Naive thymus-derived CD4-positive, alpha-beta T cell (primary cell): ENCODE data around the gene RFX1. TPM values are rescaled to one million over a fixed set of nuclear protein-coding genes. Genes with fewer than 3 reads are reported as not detected.
A peak's percentile ranks its signal among the peaks of the same experiment; 100 is the strongest.
"Not testable (repeated sequence)": the region's sequence is repeated elsewhere in the genome, so short reads cannot be mapped to it uniquely, and the experiment has no call there.

Source experiments
- ATAC-seq: fragments of 150-1000 bp; cut with Tn5 transposase; 2 replicates; pipeline ENCODE4 v1.10.0; 2021; ENCODE audit warnings: mild to moderate bottlenecking, moderate library complexity
- CTCF ChIA-PET: fragments of 350-600 bp; sonication (Branson Sonifier 250); formaldehyde crosslinking; loops from one replicate; lab custom pipeline; 2021; ENCODE audit warnings: antibody characterized with exemption; lab: Charles Lee
- POLR2A ChIA-PET: fragments of 350-600 bp; sonication (Branson Sonifier 250); formaldehyde crosslinking; loops from one replicate; lab custom pipeline; 2021; ENCODE audit warnings: antibody characterized with exemption, inconsistent platforms; lab: Charles Lee
- DNase-seq, 9 donors: peaks; one replicate each; pipeline versions ENCODE4 v3.0.0 to v3.0.0-alpha.2; 2020 to 2022; ENCODE audit warnings: mixed read lengths in 1 of 9
- H3K27ac ChIP-seq: one replicate; pipeline ENCODE4 v1.7.0; 2013; ENCODE audit warnings: mild to moderate bottlenecking, low read depth, low read length, moderate library complexity
- H3K27me3 ChIP-seq, 2 donors: one replicate each; pipeline ENCODE4 v1.7.0; 2013; ENCODE audit warnings: low read length in 2 of 2, mild to moderate bottlenecking in 2 of 2, moderate library complexity in 2 of 2; ENCODE audit not compliant: control insufficient read depth in 2 of 2, insufficient read depth in 2 of 2
- H3K36me3 ChIP-seq, 3 experiments: 1 replicate in 2 of 3; 2 replicates in 1 of 3; pipeline ENCODE4 v1.7.0; 2013; ENCODE audit warnings: low read length in 3 of 3, mild to moderate bottlenecking in 3 of 3, moderate library complexity in 1 of 3; ENCODE audit not compliant: insufficient read depth in 3 of 3, control insufficient read depth in 2 of 3
- H3K4me1 ChIP-seq, 2 donors: one replicate each; pipeline ENCODE4 v1.7.0; 2013; ENCODE audit warnings: low read length in 2 of 2, mild to moderate bottlenecking in 2 of 2, moderate library complexity in 1 of 2; ENCODE audit not compliant: control insufficient read depth in 2 of 2, insufficient read depth in 2 of 2
- H3K4me3 ChIP-seq: 2 replicates; pipeline ENCODE4 v1.7.0; 2013; ENCODE audit warnings: mild to moderate bottlenecking, low read length
- H3K9me3 ChIP-seq, 3 experiments: 1 replicate in 2 of 3; 2 replicates in 1 of 3; pipeline ENCODE4 v1.7.0; 2013; ENCODE audit warnings: low read length in 3 of 3; ENCODE audit not compliant: control insufficient read depth in 2 of 3
- H3K27ac Mint-ChIP-seq, 9 donors: one replicate each; pipeline ENCODE4 v1.8.0; 2020 to 2022; ENCODE audit warnings: mixed read lengths in 9 of 9, mild to moderate bottlenecking in 8 of 9, moderate library complexity in 5 of 9, inconsistent platforms in 2 of 9
- H3K27me3 Mint-ChIP-seq, 5 donors: one replicate each; pipeline ENCODE4 v1.8.0; 2021 to 2022; ENCODE audit warnings: mixed read lengths in 5 of 5, mild to moderate bottlenecking in 1 of 5
- H3K36me3 Mint-ChIP-seq, 5 donors: one replicate each; pipeline ENCODE4 v1.8.0; 2020 to 2022; ENCODE audit warnings: mixed read lengths in 5 of 5, mild to moderate bottlenecking in 3 of 5, inconsistent platforms in 1 of 5
- H3K4me1 Mint-ChIP-seq, 7 donors: one replicate each; pipeline ENCODE4 v1.8.0; 2020 to 2022; ENCODE audit warnings: mixed read lengths in 7 of 7, mild to moderate bottlenecking in 3 of 7, inconsistent platforms in 1 of 7
- H3K4me3 Mint-ChIP-seq, 10 donors: one replicate each; pipeline ENCODE4 v1.8.0; 2020 to 2022; ENCODE audit warnings: mild to moderate bottlenecking in 10 of 10, mixed read lengths in 10 of 10, moderate library complexity in 6 of 10, inconsistent platforms in 2 of 10
- H3K9me3 Mint-ChIP-seq, 11 donors: one replicate each; pipeline ENCODE4 v1.8.0; 2020 to 2022; ENCODE audit warnings: mixed read lengths in 11 of 11, mild to moderate bottlenecking in 4 of 11, inconsistent platforms in 1 of 11, moderate library complexity in 1 of 11
- intact Hi-C, 2 donors: fragments of 100-400 bp; cut with micrococcal nuclease; formaldehyde crosslinking; loops; one replicate each; pipeline ENCODE4 v1.15.1; 2023
- polyA plus RNA-seq, 2 donors: library from polyadenylated mRNA; unstranded; fragments of 300-500 nt; fragmentation: Illumina TruSeq; gene quantifications; one replicate each; pipeline ENCODE4 v1.2.3, GENCODE V29; 2021
- total RNA-seq, 6 experiments: library from RNA in 5 of 6; stranded (reverse) in 5 of 6; gene quantifications; 1 replicate in 5 of 6; 2 replicates in 1 of 6; pipeline ENCODE4 v1.2.3 and lab custom pipeline; 2021 to 2026

RFX1 gene
- total and polyA plus RNA-seq, 7 experiments from 2014 or later = 1.0 to 23.5 (median 17.6) TPM

- H3K36me3 Mint-ChIP-seq = peaks cover 9 to 42% (median 31%) of the 10 kb centered on the region in 5 donors
- CTCF ChIA-PET = interaction anchor here (0.6 to 1.4 kb wide), 5 partner anchors 12 to 452 kb away, joined by 3 read pairs; no protein-coding TSS in a partner anchor
- H3K9me3 Mint-ChIP-seq = peaks cover 0 to 5% (median 0%) of the 10 kb centered on the region in 11 donors
- H3K27ac ChIP-seq = no peak overlapping the region
- no peak for DNase-seq
- H3K4me1 Mint-ChIP-seq = peaks cover 4 to 17% (median 9%) of the 10 kb centered on the region in 7 donors
- H3K4me3 ChIP-seq = no peak overlapping the region
- no peak overlapping the region for H3K4me3 Mint-ChIP-seq
- H3K4me1 ChIP-seq = peaks cover 4% of the 10 kb centered on the region in 2 donors
- H3K27ac Mint-ChIP-seq = peak overlapping the region in 2 of 9 donors; percentile 12 to 21
- ATAC-seq = no peak
- H3K9me3 ChIP-seq = no peaks in the 10 kb centered on the region
- peaks cover 9 to 49% (median 27%) of the 10 kb centered on the region in 3 experiments for H3K36me3 ChIP-seq
- intact Hi-C loops = no loop called here
- H3K27me3 Mint-ChIP-seq = peaks cover 0 to 16% (median under 1%) of the 10 kb centered on the region in 5 donors
- POLR2A ChIA-PET = interaction anchor here (0.7 to 1.3 kb wide), 4 partner anchors 16 to 265 kb away, joined by 3 read pairs; no protein-coding TSS in a partner anchor
- H3K27me3 ChIP-seq = peaks cover under 1 to 4% of the 10 kb centered on the region in 2 donors
These were observed 46.9 kb upstream of the RFX1 start for GRCh38 chr19:14053032-14053431.

GRCh38 chr19:14052470-14052869 lies 46.4 kb upstream of the RFX1 start:
- CTCF ChIA-PET = interaction anchor here (0.6 to 1.5 kb wide), 6 partner anchors 12 to 452 kb away, joined by 3 to 4 read pairs (median 3); partner anchors contain the start of gene ASF1B
- no peak overlapping the region for H3K4me3 ChIP-seq
- H3K4me3 Mint-ChIP-seq = no peak overlapping the region
- peaks cover 9 to 53% (median 27%) of the 10 kb centered on the region in 3 experiments for H3K36me3 ChIP-seq
- peaks cover 0 to 11% (median 0%) of the 10 kb centered on the region in 5 donors for H3K27me3 Mint-ChIP-seq
- ATAC-seq (no peak), DNase-seq (no peak)
- H3K27ac ChIP-seq = no peak overlapping the region
- POLR2A ChIA-PET = interaction anchor here (1.1 to 1.3 kb wide), 2 partner anchors 15 to 264 kb away, joined by 3 read pairs; no protein-coding TSS in a partner anchor
- H3K27ac Mint-ChIP-seq = peak overlapping the region in 2 of 9 donors; percentile 66 to 75
- H3K36me3 Mint-ChIP-seq = peaks cover 9 to 42% (median 32%) of the 10 kb centered on the region in 5 donors
- peaks cover 0 to 4% of the 10 kb centered on the region in 2 donors for H3K4me1 ChIP-seq
- no peaks in the 10 kb centered on the region for H3K9me3 ChIP-seq
- intact Hi-C loops = no loop called here
- peaks cover 0 to 5% (median 0%) of the 10 kb centered on the region in 11 donors for H3K9me3 Mint-ChIP-seq
- H3K4me1 Mint-ChIP-seq = peaks cover 3 to 12% (median 5%) of the 10 kb centered on the region in 7 donors
- no peaks in the 10 kb centered on the region for H3K27me3 ChIP-seq

GRCh38 chr19:14051980-14052379 lies 45.9 kb upstream of the RFX1 start:
- H3K27me3 ChIP-seq = no peaks in the 10 kb centered on the region
- H3K36me3 Mint-ChIP-seq = peaks cover 9 to 42% (median 32%) of the 10 kb centered on the region in 5 donors
- ATAC-seq = no peak

GRCh38 chr19:14050961-14051360 lies 44.8 kb upstream of the RFX1 start:
- ChIA-PET CTCF (interaction anchor here (1.5 kb wide), 1 partner anchor 86 kb away, joined by 4 read pairs; the partner anchor contains the start of gene ASF1B), POLR2A (interaction anchor here (0.6 kb wide), 1 partner anchor 237 kb away, joined by 4 read pairs; no protein-coding TSS in a partner anchor)
- H3K27ac ChIP-seq, ATAC-seq, H3K27me3 ChIP-seq, H3K4me1 Mint-ChIP-seq, intact Hi-C loops, H3K9me3 ChIP-seq, H3K4me1 ChIP-seq, DNase-seq, H3K27me3 Mint-ChIP-seq, H3K4me3 ChIP-seq, H3K4me3 Mint-ChIP-seq, H3K9me3 Mint-ChIP-seq: not testable (repeated sequence)
- peaks cover 9 to 65% (median 31%) of the 10 kb centered on the region in 3 experiments for H3K36me3 ChIP-seq
- Mint-ChIP-seq H3K27ac (peak overlapping the region in 1 of 9 donors; percentile 38), H3K36me3 (peaks cover 9 to 49% (median 35%) of the 10 kb centered on the region in 5 donors)

More at GRCh38 chr19:14051980-14052379, 45.9 kb upstream of the RFX1 start:
- intact Hi-C loops = no loop called here
- ChIA-PET CTCF (interaction anchor here (1.4 to 1.5 kb wide), 2 partner anchors 85 to 92 kb away, joined by 3 to 4 read pairs; partner anchors contain the start of gene ASF1B), POLR2A (interaction anchor here (1.3 kb wide), 1 partner anchor 264 kb away, joined by 3 read pairs; no protein-coding TSS in a partner anchor)
- Mint-ChIP-seq H3K4me1 (peaks cover 3 to 11% (median 5%) of the 10 kb centered on the region in 7 donors), H3K27ac (peak overlapping the region in 1 of 9 donors; percentile 66), H3K27me3 (peaks cover 0 to 8% (median 0%) of the 10 kb centered on the region in 5 donors), H3K4me3 (no peak overlapping the region), H3K9me3 (peaks cover 0 to 5% (median 0%) of the 10 kb centered on the region in 11 donors)
- H3K9me3 ChIP-seq = no peaks in the 10 kb centered on the region
- peaks cover 9 to 57% (median 27%) of the 10 kb centered on the region in 3 experiments for H3K36me3 ChIP-seq
- H3K4me1 ChIP-seq = peaks cover 0 to 4% of the 10 kb centered on the region in 2 donors
- no peak overlapping the region for H3K4me3 ChIP-seq
- DNase-seq = no peak
- H3K27ac ChIP-seq = no peak overlapping the region

- peaks cover 0 to 4% of the 10 kb centered on the region in 2 donors for H3K4me1 ChIP-seq
- H3K36me3 ChIP-seq = peaks cover 9 to 70% (median 32%) of the 10 kb centered on the region in 3 experiments
- ATAC-seq (no peak), DNase-seq (no peak)
- H3K27me3 ChIP-seq = no peaks in the 10 kb centered on the region
- H3K4me3 ChIP-seq = no peak overlapping the region
- H3K4me3 Mint-ChIP-seq = no peak overlapping the region
- no peaks in the 10 kb centered on the region for H3K9me3 ChIP-seq
- POLR2A ChIA-PET = no interaction called here
- H3K4me1 Mint-ChIP-seq = peaks cover 0 to 9% (median 5%) of the 10 kb centered on the region in 7 donors
- H3K27ac ChIP-seq = no peak overlapping the region
- peak overlapping the region in 2 of 9 donors; percentile 1 to 8 for H3K27ac Mint-ChIP-seq
- H3K27me3 Mint-ChIP-seq = no peaks in the 10 kb centered on the region
- peaks cover 0 to 5% (median 0%) of the 10 kb centered on the region in 11 donors for H3K9me3 Mint-ChIP-seq
- intact Hi-C loops = no loop called here
- peaks cover 9 to 53% (median 36%) of the 10 kb centered on the region in 5 donors for H3K36me3 Mint-ChIP-seq
- CTCF ChIA-PET = no interaction called here
These were observed 44.4 kb upstream of the RFX1 start for GRCh38 chr19:14050512-14050911.

- ATAC-seq (peak; percentile 96), DNase-seq (peak; percentile 46 to 80 (median 67))
- Histone ChIP-seq H3K4me1 (peaks cover 0 to 4% of the 10 kb centered on the region in 2 donors), H3K9me3 (no peaks in the 10 kb centered on the region), H3K36me3 (peaks cover 9 to 83% (median 32%) of the 10 kb centered on the region in 3 experiments), H3K27ac (peak overlapping the region; percentile 42), H3K4me3 (no peak overlapping the region), H3K27me3 (no peaks in the 10 kb centered on the region)
- Mint-ChIP-seq H3K9me3 (peaks cover 0 to 5% (median 0%) of the 10 kb centered on the region in 11 donors), H3K36me3 (peaks cover 9 to 53% (median 31%) of the 10 kb centered on the region in 5 donors), H3K27me3 (no peaks in the 10 kb centered on the region), H3K4me3 (no peak overlapping the region), H3K27ac (peak overlapping the region in 8 of 9 donors; percentile 21 to 77 (median 61)), H3K4me1 (peaks cover 0 to 5% (median 0%) of the 10 kb centered on the region in 7 donors)
- POLR2A ChIA-PET = interaction anchor here (0.6 to 1.4 kb wide), 12 partner anchors 10 to 168 kb away, joined by 3 to 5 read pairs (median 3); partner anchors contain the start of gene IL27RA
- CTCF ChIA-PET = interaction anchor here (0.5 to 2.1 kb wide), 19 partner anchors 8 to 334 kb away, joined by 3 to 15 read pairs (median 4); partner anchors contain the start of genes DCAF15 and MISP3
- intact Hi-C loops = loop anchor here (1.0 to 10.0 kb wide), 7 partner anchors 16 to 454 kb away; partner anchors contain the start of gene DCAF15 (in 1 of the 2)
These were observed 42.5 kb upstream of the RFX1 start for GRCh38 chr19:14048443-14049153.
